Thyroid gland (tissue), 4 donors: Measurements from ENCODE around the gene BTN1A1. TPM values are rescaled to one million over a fixed set of nuclear protein-coding genes. Genes with fewer than 3 reads are reported as not detected.

Source experiments
- DNase-seq, 2 donors: peaks; one replicate each; pipeline ENCODE4 v3.0.0-alpha.2; 2019
- H3K27ac ChIP-seq, 3 donors: fragments of 200-600 bp; sonication (generic); 1 replicate in 2 of 3; 2 replicates in 1 of 3; pipeline ENCODE4 v1.5.1; 2016 to 2019; ENCODE audit warnings: mild to moderate bottlenecking in 1 of 3, moderate library complexity in 1 of 3
- H3K27me3 ChIP-seq: fragments of 200-600 bp; sonication (generic); one replicate; pipeline ENCODE4 v1.5.1; 2019
- H3K36me3 ChIP-seq, 2 donors: fragments of 200-600 bp; sonication (generic); one replicate each; pipeline ENCODE4 v1.5.1; 2016 to 2019
- H3K4me1 ChIP-seq, 2 donors: fragments of 200-600 bp; sonication (generic); one replicate each; pipeline ENCODE4 v1.5.1; 2017 to 2019
- H3K4me3 ChIP-seq, 3 donors: fragments of 200-600 bp; sonication (generic); replicated peaks in 1 of 3; 1 replicate in 2 of 3; 2 replicates in 1 of 3; pipeline ENCODE4 v1.5.1; 2016; ENCODE audit warnings: mild to moderate bottlenecking in 1 of 3
- H3K9me3 ChIP-seq: fragments of 200-600 bp; sonication (generic); one replicate; pipeline ENCODE4 v1.5.1; 2017
- CTCF ChIP-seq, 6 experiments: fragments of 200-600 bp in 3 of 6; fragments of 450-650 bp in 3 of 6; sonication (generic) in 3 of 6; IDR thresholded peaks; one replicate each; pipeline ENCODE4 v1.5.1; 2016 to 2019; ENCODE audit warnings: antibody characterized with exemption in 6 of 6, mild to moderate bottlenecking in 2 of 6, inconsistent platforms in 1 of 6, moderate library complexity in 1 of 6
- POLR2A ChIP-seq, 2 donors: fragments of 450-650 bp; IDR thresholded peaks; one replicate each; pipeline ENCODE4 v1.6.1; 2017; ENCODE audit warnings: antibody characterized with exemption in 2 of 2, mild to moderate bottlenecking in 2 of 2, moderate library complexity in 1 of 2
- WGBS, 2 donors: methylation state at CpG; one replicate each; pipeline ENCODE4 v1.1.5; 2017; 5-methylcytosine and 5-hydroxymethylcytosine counted together
- intact Hi-C: fragments of 100-400 bp; cut with DNase I; formaldehyde crosslinking; loops from one replicate; pipeline ENCODE4 v1.15.1; 2023
- total RNA-seq, 4 donors: library from RNA; depleted of rRNA; stranded (reverse); fragments of >200 nt; gene quantifications; one replicate each; pipeline ENCODE4 v1.2.3, GENCODE V29; 2016

Gene BTN1A1
- total RNA-seq, 4 donors from 2014 or later, result not detected

GRCh38 chr6:26473429-26473757 lies 26.7 kb upstream of the BTN1A1 start:
- H3K36me3 ChIP-seq, result peaks cover 4 to 7% of the 10 kb centered on the region in 2 donors
- no peaks in the 10 kb centered on the region for H3K27me3 ChIP-seq
- TF ChIP-seq POLR2A (IDR thresholded peaks at IDR 0.05) (no peak), CTCF (IDR thresholded peaks at IDR 0.05) (no peak)
- H3K4me3 ChIP-seq, result peak overlapping the region in 2 of 3 donors; percentile 5 to 17
- H3K9me3 ChIP-seq, result no peaks in the 10 kb centered on the region
- intact Hi-C loops, result no loop called here
- peak overlapping the region; percentile 83 to 92 (median 90) for H3K27ac ChIP-seq
- DNase-seq, result no peak
- no peaks in the 10 kb centered on the region for H3K4me1 ChIP-seq
- WGBS, 2 donors, result 84 to 89% methylated on average over 1 of the region's 1 CpG

GRCh38 chr6:26473758-26474438 lies 26.2 kb upstream of the BTN1A1 start:
- peak overlapping the region in 2 of 3 donors; percentile 17 to 18 for H3K4me3 ChIP-seq
- no peaks in the 10 kb centered on the region for H3K9me3 ChIP-seq
- intact Hi-C loops, result no loop called here
- H3K27me3 ChIP-seq, result no peaks in the 10 kb centered on the region
- DNase-seq, result peak; percentile 61 to 69
- WGBS, 2 donors, result 17 to 22% methylated on average over 12 of the region's 12 CpGs
- peak in 1 of 2 donors; percentile 60 for TF ChIP-seq POLR2A (IDR thresholded peaks at IDR 0.05)
- no peak for TF ChIP-seq CTCF (IDR thresholded peaks at IDR 0.05)
- peaks cover 0 to 2% of the 10 kb centered on the region in 2 donors for H3K36me3 ChIP-seq
- H3K27ac ChIP-seq, result peak overlapping the region; percentile 83 to 92 (median 90)
- no peaks in the 10 kb centered on the region for H3K4me1 ChIP-seq

GRCh38 chr6:26474439-26474881 lies 25.6 kb upstream of the BTN1A1 start:
- Histone ChIP-seq H3K9me3 (no peaks in the 10 kb centered on the region), H3K36me3 (no peaks in the 10 kb centered on the region), H3K27me3 (no peaks in the 10 kb centered on the region), H3K4me1 (no peaks in the 10 kb centered on the region), H3K4me3 (peak overlapping the region in 2 of 3 donors; percentile 17 to 18), H3K27ac (peak overlapping the region; percentile 83 to 92 (median 90))
- intact Hi-C loops, result no loop called here
- WGBS, 2 donors, result 63 to 71% methylated on average over 2 of the region's 2 CpGs
- no peak for TF ChIP-seq POLR2A (IDR thresholded peaks at IDR 0.05)
- no peak for TF ChIP-seq CTCF (IDR thresholded peaks at IDR 0.05)
- DNase-seq, result no peak

GRCh38 chr6:26475823-26476729 lies 24.0 kb upstream of the BTN1A1 start:
- intact Hi-C loops, result no loop called here
- Histone ChIP-seq H3K27ac (no peak overlapping the region), H3K4me1 (no peaks in the 10 kb centered on the region), H3K4me3 (no peak overlapping the region), H3K9me3 (no peaks in the 10 kb centered on the region), H3K36me3 (no peaks in the 10 kb centered on the region), H3K27me3 (no peaks in the 10 kb centered on the region)
- 87 to 89% methylated on average over 7 of the region's 7 CpGs for whole genome bisulfite sequencing, 2 donors
- DNase-seq, result no peak
- no peak for TF ChIP-seq CTCF (IDR thresholded peaks at IDR 0.05)
- TF ChIP-seq POLR2A (IDR thresholded peaks at IDR 0.05), result no peak

- WGBS, 2 donors, result 90% methylated on average over 4 of the region's 4 CpGs
- Histone ChIP-seq H3K9me3 (no peaks in the 10 kb centered on the region), H3K36me3 (no peaks in the 10 kb centered on the region), H3K27ac (no peak overlapping the region), H3K4me1 (no peaks in the 10 kb centered on the region), H3K27me3 (no peaks in the 10 kb centered on the region), H3K4me3 (no peak overlapping the region)
- intact Hi-C loops, result no loop called here
- DNase-seq, result no peak
- TF ChIP-seq CTCF (IDR thresholded peaks at IDR 0.05) (no peak), POLR2A (IDR thresholded peaks at IDR 0.05) (no peak)
These were observed 23.2 kb upstream of the BTN1A1 start for GRCh38 chr6:26476896-26477295.
